ENCODE results near the gene NDUFAF2.

GRCh38 chr5:60958088-60958487, 13.1 kb downstream of the NDUFAF2 start:
- TF ChIP-seq, protein P1, sequence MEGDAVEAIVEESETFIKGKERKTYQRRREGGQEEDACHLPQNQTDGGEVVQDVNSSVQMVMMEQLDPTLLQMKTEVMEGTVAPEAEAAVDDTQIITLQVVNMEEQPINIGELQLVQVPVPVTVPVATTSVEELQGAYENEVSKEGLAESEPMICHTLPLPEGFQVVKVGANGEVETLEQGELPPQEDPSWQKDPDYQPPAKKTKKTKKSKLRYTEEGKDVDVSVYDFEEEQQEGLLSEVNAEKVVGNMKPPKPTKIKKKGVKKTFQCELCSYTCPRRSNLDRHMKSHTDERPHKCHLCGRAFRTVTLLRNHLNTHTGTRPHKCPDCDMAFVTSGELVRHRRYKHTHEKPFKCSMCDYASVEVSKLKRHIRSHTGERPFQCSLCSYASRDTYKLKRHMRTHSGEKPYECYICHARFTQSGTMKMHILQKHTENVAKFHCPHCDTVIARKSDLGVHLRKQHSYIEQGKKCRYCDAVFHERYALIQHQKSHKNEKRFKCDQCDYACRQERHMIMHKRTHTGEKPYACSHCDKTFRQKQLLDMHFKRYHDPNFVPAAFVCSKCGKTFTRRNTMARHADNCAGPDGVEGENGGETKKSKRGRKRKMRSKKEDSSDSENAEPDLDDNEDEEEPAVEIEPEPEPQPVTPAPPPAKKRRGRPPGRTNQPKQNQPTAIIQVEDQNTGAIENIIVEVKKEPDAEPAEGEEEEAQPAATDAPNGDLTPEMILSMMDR (IDR thresholded peaks at IDR 0.05; ENCODE audit: low read depth, low read length): no peak
- TF ChIP-seq EZH2phosphoT487 (IDR thresholded peaks at IDR 0.05; ENCODE audit: low read depth): no peak
